HG02970 (cell line): Measurements from ENCODE around the gene SPRY4.

Experiments used
- ATAC-seq: cut with Tn5 transposase; IDR thresholded peaks from one replicate; pipeline ENCODE4 v1.9.1; 2021; ENCODE audit warnings: mild to moderate bottlenecking, moderate library complexity, moderate number of reproducible peaks; ENCODE audit not compliant: unreplicated experiment, low FRiP score

The SPRY4 gene

GRCh38 chr5:142295960-142296860 lies 28.6 kb downstream of the SPRY4 start:
- no peak for ATAC-seq

GRCh38 chr5:142295084-142295758 lies 29.6 kb downstream of the SPRY4 start:
- ATAC-seq, result no peak

- no peak for ATAC-seq
Measured at GRCh38 chr5:142293486-142293885, 31.3 kb downstream of the SPRY4 start.

GRCh38 chr5:142292808-142293207 lies 32.0 kb downstream of the SPRY4 start:
- no peak for ATAC-seq

GRCh38 chr5:142292249-142292648 lies 32.6 kb downstream of the SPRY4 start:
- no peak for ATAC-seq

- ATAC-seq, result no peak
Measured at GRCh38 chr5:142290577-142291299, 34.1 kb downstream of the SPRY4 start.

- no peak for ATAC-seq
Measured at GRCh38 chr5:142289708-142290576, 34.9 kb downstream of the SPRY4 start.

- ATAC-seq, result peak; percentile 53
Measured at GRCh38 chr5:142287973-142288313, 36.9 kb downstream of the SPRY4 start.

- peak; percentile 47 for ATAC-seq
Measured at GRCh38 chr5:142287096-142287972, 37.5 kb downstream of the SPRY4 start.

GRCh38 chr5:142286111-142286510 lies 38.7 kb downstream of the SPRY4 start:
- ATAC-seq, result no peak

GRCh38 chr5:142283304-142283703 lies 41.5 kb downstream of the SPRY4 start:
- no peak for ATAC-seq

GRCh38 chr5:142281966-142282365 lies 42.9 kb downstream of the SPRY4 start:
- ATAC-seq, result no peak

GRCh38 chr5:142281008-142281367 lies 43.8 kb downstream of the SPRY4 start:
- ATAC-seq, result no peak

GRCh38 chr5:142280066-142281007 lies 44.5 kb downstream of the SPRY4 start:
- ATAC-seq, result no peak

GRCh38 chr5:142278627-142279026 lies 46.2 kb downstream of the SPRY4 start:
- no peak for ATAC-seq

- ATAC-seq, result no peak
Measured at GRCh38 chr5:142277796-142278195, 47.0 kb downstream of the SPRY4 start.

- no peak for ATAC-seq
Measured at GRCh38 chr5:142276517-142276916, 48.3 kb downstream of the SPRY4 start.

- ATAC-seq, result no peak
Measured at GRCh38 chr5:142275496-142275895, 49.3 kb downstream of the SPRY4 start.
